Sigmoid colon (tissue), 7 donors: ENCODE results near the gene SLC16A3. TPM values are rescaled to one million over a fixed set of nuclear protein-coding genes. Genes with fewer than 3 reads are reported as not detected.

Source experiments
- DNase-seq: peaks from one replicate; pipeline ENCODE4 v3.0.0-alpha.2; 2019
- H3K27ac ChIP-seq, 4 donors: fragments of 200-600 bp; sonication (generic); one replicate each; pipeline ENCODE4 v1.5.1; 2016 to 2019; ENCODE audit warnings: mild to moderate bottlenecking in 1 of 4
- H3K27me3 ChIP-seq, 3 donors: fragments of 200-600 bp; sonication (generic); one replicate each; pipeline ENCODE4 v1.5.1; 2019; ENCODE audit warnings: mild to moderate bottlenecking in 1 of 3
- H3K36me3 ChIP-seq, 4 donors: fragments of 200-600 bp; sonication (generic); one replicate each; pipeline ENCODE4 v1.5.1; 2016 to 2019
- H3K4me1 ChIP-seq, 4 donors: fragments of 200-600 bp; sonication (generic); one replicate each; pipeline ENCODE4 v1.5.1; 2017 to 2019
- H3K4me3 ChIP-seq, 4 donors: fragments of 200-600 bp; sonication (generic); one replicate each; pipeline ENCODE4 v1.5.1; 2017 to 2019; ENCODE audit warnings: mild to moderate bottlenecking in 2 of 4, moderate library complexity in 1 of 4
- H3K9me3 ChIP-seq, 4 donors: fragments of 200-600 bp in 3 of 4; sonication (generic) in 3 of 4; one replicate each; pipeline versions ENCODE4 v1.5.1 to v1.6.1; 2013 to 2019
- EP300 ChIP-seq, 4 donors: sonication (generic); formaldehyde crosslinking; IDR thresholded peaks; one replicate each; pipeline ENCODE4 v1.6.1; 2017; ENCODE audit warnings: antibody characterized with exemption in 4 of 4
- POLR2A ChIP-seq, 2 donors: fragments of 450-650 bp; IDR thresholded peaks; one replicate each; pipeline ENCODE4 v1.6.1; 2016; ENCODE audit warnings: antibody characterized with exemption in 2 of 2, mild to moderate bottlenecking in 2 of 2, moderate library complexity in 2 of 2
- POLR2AphosphoS5 ChIP-seq, 4 donors: sonication (generic); formaldehyde crosslinking; IDR thresholded peaks; one replicate each; pipeline ENCODE4 v1.6.1; 2017; ENCODE audit warnings: antibody characterized with exemption in 4 of 4
- WGBS, 2 donors: extraction: QIAGEN DNeasy Blood & Tissue Kit; methylation state at CpG; one replicate each; pipeline ENCODE4 v1.1.7; 2013; 5-methylcytosine and 5-hydroxymethylcytosine counted together
- intact Hi-C: fragments of 100-400 bp; cut with DNase I; formaldehyde crosslinking; loops from one replicate; pipeline ENCODE4 v1.15.1; 2023
- polyA plus RNA-seq, 3 donors: library from polyadenylated mRNA; stranded (reverse); fragments of 200-250 nt; gene quantifications; one replicate each; pipeline ENCODE4 v1.2.3, GENCODE V29; 2013
- total RNA-seq, 4 donors: library from RNA; depleted of rRNA; stranded (reverse); fragments of >200 nt; gene quantifications; one replicate each; pipeline ENCODE4 v1.1.0, GENCODE V29; 2016
- TF ChIP-seq, protein P1 (sequence below), 4 experiments: fragments of 450-650 bp in 3 of 4; fragments of 200-600 bp in 1 of 4; IDR thresholded peaks; one replicate each; pipeline ENCODE4 v1.5.1; 2016 to 2019; ENCODE audit warnings: antibody characterized with exemption in 4 of 4, mild to moderate bottlenecking in 3 of 4, moderate library complexity in 2 of 4
- donor health status: healthy with polysubstance abuse.
- donor health status: Bipolar disorder and iron deficiency.
- donor health status: healthy.

Gene SLC16A3
- total and polyA plus RNA-seq, 7 donors: 9.6 to 140 (median 12.6) TPM

DNA sequence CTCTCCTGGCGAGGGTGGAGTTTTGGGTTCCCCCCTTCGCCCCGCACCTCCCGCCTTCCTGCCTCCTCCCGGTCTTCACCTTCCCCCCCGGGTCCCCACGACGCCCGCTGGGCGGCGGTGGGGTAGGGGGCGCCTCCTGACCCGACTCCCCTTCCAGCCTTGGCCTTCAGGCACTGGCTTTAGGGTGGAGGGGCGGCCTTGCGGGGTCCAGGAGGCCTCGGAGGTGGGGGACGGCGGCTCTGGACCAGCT, 2.4 kb downstream of the SLC16A3 start:
- no peak for DNase-seq
- Histone ChIP-seq H3K36me3 (no peaks in the 10 kb centered on the region), H3K4me3 (peak overlapping the region; percentile 51 to 81 (median 64)), H3K4me1 (peaks cover 0 to 67% (median 49%) of the 10 kb centered on the region in 4 donors), H3K9me3 (no peaks in the 10 kb centered on the region), H3K27me3 (peaks cover 5 to 19% (median 16%) of the 10 kb centered on the region in 3 donors), H3K27ac (peak overlapping the region; percentile 87 to 94 (median 90))
- no peak for TF ChIP-seq POLR2A (IDR thresholded peaks at IDR 0.05)
- no peak for TF ChIP-seq EP300 (IDR thresholded peaks at IDR 0.05)
- no peak for TF ChIP-seq POLR2AphosphoS5 (IDR thresholded peaks at IDR 0.05)
- TF ChIP-seq, protein P1, sequence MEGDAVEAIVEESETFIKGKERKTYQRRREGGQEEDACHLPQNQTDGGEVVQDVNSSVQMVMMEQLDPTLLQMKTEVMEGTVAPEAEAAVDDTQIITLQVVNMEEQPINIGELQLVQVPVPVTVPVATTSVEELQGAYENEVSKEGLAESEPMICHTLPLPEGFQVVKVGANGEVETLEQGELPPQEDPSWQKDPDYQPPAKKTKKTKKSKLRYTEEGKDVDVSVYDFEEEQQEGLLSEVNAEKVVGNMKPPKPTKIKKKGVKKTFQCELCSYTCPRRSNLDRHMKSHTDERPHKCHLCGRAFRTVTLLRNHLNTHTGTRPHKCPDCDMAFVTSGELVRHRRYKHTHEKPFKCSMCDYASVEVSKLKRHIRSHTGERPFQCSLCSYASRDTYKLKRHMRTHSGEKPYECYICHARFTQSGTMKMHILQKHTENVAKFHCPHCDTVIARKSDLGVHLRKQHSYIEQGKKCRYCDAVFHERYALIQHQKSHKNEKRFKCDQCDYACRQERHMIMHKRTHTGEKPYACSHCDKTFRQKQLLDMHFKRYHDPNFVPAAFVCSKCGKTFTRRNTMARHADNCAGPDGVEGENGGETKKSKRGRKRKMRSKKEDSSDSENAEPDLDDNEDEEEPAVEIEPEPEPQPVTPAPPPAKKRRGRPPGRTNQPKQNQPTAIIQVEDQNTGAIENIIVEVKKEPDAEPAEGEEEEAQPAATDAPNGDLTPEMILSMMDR (IDR thresholded peaks at IDR 0.05): no peak
- 1 to 4% methylated on average over 18 of the region's 18 CpGs for WGBS, 2 donors
- intact Hi-C loops: no loop called here

DNA sequence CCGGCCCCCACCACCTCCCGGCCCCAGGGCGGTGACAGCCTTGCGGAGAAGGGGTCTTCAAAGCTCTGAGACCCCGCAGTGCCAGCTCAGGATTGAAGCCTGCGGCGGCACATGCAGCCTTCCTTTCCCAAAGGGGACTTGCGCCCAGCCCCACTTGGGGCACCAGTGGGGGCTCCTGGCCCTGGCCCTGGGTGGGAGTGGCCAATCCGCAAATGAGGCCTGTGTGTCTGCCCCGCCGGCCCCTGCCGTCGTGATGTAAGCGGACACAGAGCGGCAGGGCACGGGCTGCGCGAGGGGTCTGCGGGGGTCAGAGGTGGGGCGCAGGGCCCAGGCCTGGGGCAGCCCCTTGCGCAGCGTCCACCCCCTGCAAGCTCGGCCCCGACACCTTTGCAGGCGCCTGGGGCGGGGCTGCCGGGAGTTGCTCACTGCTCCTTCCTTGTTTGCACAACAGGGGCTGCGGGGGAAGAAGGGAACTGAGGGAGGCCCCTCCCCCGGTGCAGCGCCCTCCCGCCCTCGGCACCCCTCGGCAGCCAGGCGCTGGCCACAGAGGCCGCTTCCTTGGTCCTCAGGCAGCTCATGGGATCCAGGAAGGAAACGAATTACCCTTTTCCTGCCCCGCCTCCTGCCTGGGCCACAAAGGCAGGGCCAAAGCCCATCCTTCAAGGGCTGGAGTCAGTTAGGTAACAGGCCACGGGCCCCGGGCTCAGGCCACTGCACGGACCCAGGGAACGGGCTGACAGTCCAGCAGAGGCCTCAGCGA, 2.9 kb downstream of the SLC16A3 start:
- peak overlapping the region; percentile 51 to 81 (median 64) for H3K4me3 ChIP-seq
- no peaks in the 10 kb centered on the region for H3K36me3 ChIP-seq
- peak; percentile 93 for DNase-seq
- H3K9me3 ChIP-seq: no peaks in the 10 kb centered on the region
- intact Hi-C loops: no loop called here
- H3K27ac ChIP-seq: peak overlapping the region; percentile 87 to 94 (median 90)
- whole genome bisulfite sequencing, 2 donors: 3 to 12% methylated on average over 42 of the region's 42 CpGs
- peaks cover 0 to 72% (median 54%) of the 10 kb centered on the region in 4 donors for H3K4me1 ChIP-seq
- H3K27me3 ChIP-seq: peaks cover 5 to 19% (median 13%) of the 10 kb centered on the region in 3 donors
- TF ChIP-seq POLR2A (IDR thresholded peaks at IDR 0.05): peak in 1 of 2 donors; percentile 35
- peak in 3 of 4 donors; percentile 35 to 48 (median 36) for TF ChIP-seq POLR2AphosphoS5 (IDR thresholded peaks at IDR 0.05)
- TF ChIP-seq, protein P1 (IDR thresholded peaks at IDR 0.05): no peak

- intact Hi-C loops: no loop called here
- Histone ChIP-seq H3K27me3 (peaks cover 5 to 19% (median 8%) of the 10 kb centered on the region in 3 donors), H3K36me3 (no peaks in the 10 kb centered on the region), H3K9me3 (no peaks in the 10 kb centered on the region), H3K4me1 (peaks cover 0 to 78% (median 58%) of the 10 kb centered on the region in 4 donors), H3K4me3 (peak overlapping the region; percentile 51 to 81 (median 64)), H3K27ac (peak overlapping the region; percentile 87 to 94 (median 90))
- no peak for TF ChIP-seq POLR2AphosphoS5 (IDR thresholded peaks at IDR 0.05)
- no peak for TF ChIP-seq EP300 (IDR thresholded peaks at IDR 0.05)
- no peak for TF ChIP-seq POLR2A (IDR thresholded peaks at IDR 0.05)
- TF ChIP-seq, protein P1 (IDR thresholded peaks at IDR 0.05): no peak
- WGBS, 2 donors: 81 to 83% methylated on average over 21 of the region's 21 CpGs
- DNase-seq: peak; percentile 79
These were observed 3.5 kb downstream of the SLC16A3 start for GRCh38 chr17:82232322-82232820.

- Histone ChIP-seq H3K9me3 (no peaks in the 10 kb centered on the region), H3K36me3 (peaks cover 0 to 6% (median 0%) of the 10 kb centered on the region in 4 donors), H3K27me3 (peaks cover 4 to 11% (median 5%) of the 10 kb centered on the region in 3 donors), H3K4me3 (no peak overlapping the region), H3K27ac (peak overlapping the region in 3 of 4 donors; percentile 87 to 94 (median 92)), H3K4me1 (peaks cover 0 to 81% (median 65%) of the 10 kb centered on the region in 4 donors)
- peak; percentile 67 for DNase-seq
- intact Hi-C loops: no loop called here
- 79 to 82% methylated on average over 21 of the region's 21 CpGs for WGBS, 2 donors
- TF ChIP-seq POLR2AphosphoS5 (IDR thresholded peaks at IDR 0.05) (peak in 1 of 4 donors; percentile 6), POLR2A (IDR thresholded peaks at IDR 0.05) (no peak), EP300 (IDR thresholded peaks at IDR 0.05) (no peak)
- TF ChIP-seq, protein P1 (IDR thresholded peaks at IDR 0.05): no peak
These were observed 4.3 kb downstream of the SLC16A3 start for GRCh38 chr17:82232876-82233785.
